Heart left ventricle (tissue), 13 donors: Measurements from ENCODE around the gene CST7.

ENCODE experiments used
- CTCF ChIP-seq, 12 donors: fragments of 200-600 bp; sonication (generic) in 4 of 12; IDR thresholded peaks; one replicate each; pipeline versions ENCODE4 v1.5.0 to v1.8.0; 2018 to 2022; ENCODE audit warnings: antibody characterized with exemption in 12 of 12, mild to moderate bottlenecking in 5 of 12
- POLR2A ChIP-seq, 2 donors: fragments of 450-650 bp; IDR thresholded peaks; one replicate each; pipeline ENCODE4 v1.6.1; 2017; ENCODE audit warnings: antibody characterized with exemption in 2 of 2, mild to moderate bottlenecking in 2 of 2, moderate library complexity in 2 of 2
- donor health status: ischemic (EF 13 %, LVEDD 7.1; RV severe dilation, severe dysfunction).
- donor health status: DM: no; HTN: yes; CAD: no.
- donor health status: DM: no; HTN: no; CAD: no.
- donor health status: ischemic (EF 25% LVEDD 6.9; RV normal size, moderate dysfunction).
- donor health status: ischemic (EF 25% LVEDD 5.7; RV mildly dilated, moderate dysfunction).
- donor health status: ischemic (EF 35%, LVEDD 5.7; RV mildly dilated, moderate dysfunction).
- donor health status: nonischemic (EF 11% LVEDD 7.7; RV severe dilation, severe dysfunction).
- donor health status: DM: yes; HTN: yes; CAD: no.
- donor health status: PGD.
- donor health status: ischemic (EF 29% LVEDD 5.4; RV normal size, mild dysfunction).
- donor health status: nonischemic (EF 23%, LVEDD 6.1; RV moderate dilation, normal function).

GRCh38 chr20:24953209-24953575 is 4.1 kb downstream of the CST7 start:
- TF ChIP-seq CTCF (IDR thresholded peaks at IDR 0.05) = no peak
- TF ChIP-seq POLR2A (IDR thresholded peaks at IDR 0.05) = no peak
